ENCODE measurements around the gene CCDC39.

The CCDC39 gene

DNA sequence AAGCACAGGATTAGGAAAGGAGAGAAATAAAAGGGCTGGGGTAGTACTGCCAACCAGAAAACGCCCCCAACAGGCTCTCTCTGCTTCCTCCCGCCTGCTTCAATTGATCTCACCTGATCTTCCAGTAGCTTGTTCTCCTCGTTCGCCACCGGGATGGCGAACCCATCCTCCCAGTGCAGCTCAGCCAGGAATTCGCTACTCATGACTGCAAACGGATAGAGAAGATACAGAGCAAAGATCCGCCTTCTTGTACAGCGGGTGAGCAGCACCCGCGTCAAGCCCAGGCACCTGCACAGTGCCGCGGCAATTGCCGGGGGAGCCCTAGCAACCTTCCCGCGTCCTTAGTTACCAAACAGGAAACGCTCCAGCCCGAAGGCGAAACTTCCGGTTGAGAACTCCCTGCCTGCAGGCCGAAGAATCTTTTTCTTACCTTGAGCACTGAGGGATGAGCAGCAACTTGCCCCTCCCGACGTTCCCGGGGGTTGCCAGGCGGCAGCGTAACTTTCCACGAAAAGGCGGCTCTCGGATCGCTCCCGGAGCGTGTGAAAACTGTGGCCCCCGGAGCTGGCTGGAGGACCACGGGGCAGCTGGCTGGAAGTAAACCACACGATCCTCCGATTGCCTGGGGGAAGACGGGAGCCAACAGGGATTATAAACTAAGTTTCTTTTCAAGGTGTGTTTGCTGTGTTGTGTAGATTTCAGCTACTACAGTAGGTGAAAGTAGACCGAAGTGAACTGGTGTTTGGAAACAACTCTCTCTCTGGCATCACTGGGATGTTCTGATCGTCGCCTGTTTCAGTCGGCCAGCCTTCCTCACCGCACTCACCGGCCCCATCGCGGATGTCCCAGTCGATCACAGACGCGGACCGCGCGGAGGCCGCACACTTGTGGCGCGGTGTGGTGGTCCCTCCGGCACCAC lies at the start of gene CCDC39:
Gene CCDC39, minus strand, starts transcription at position 312 of the 919 bp plus-strand sequence. Its CDS starts 109 bp downstream, at position 203.
- Histone ChIP-seq H3K27me3 (ENCODE audit: control insufficient read depth, insufficient read depth, low read length) (peaks cover 14% of the 10 kb centered on the region), H3K27ac (ENCODE audit: low read length) (no peak within 1 kb of the TSS), H3K4me3 (ENCODE audit: low read length) (peak within 1 kb of the TSS; percentile 70)

DNA sequence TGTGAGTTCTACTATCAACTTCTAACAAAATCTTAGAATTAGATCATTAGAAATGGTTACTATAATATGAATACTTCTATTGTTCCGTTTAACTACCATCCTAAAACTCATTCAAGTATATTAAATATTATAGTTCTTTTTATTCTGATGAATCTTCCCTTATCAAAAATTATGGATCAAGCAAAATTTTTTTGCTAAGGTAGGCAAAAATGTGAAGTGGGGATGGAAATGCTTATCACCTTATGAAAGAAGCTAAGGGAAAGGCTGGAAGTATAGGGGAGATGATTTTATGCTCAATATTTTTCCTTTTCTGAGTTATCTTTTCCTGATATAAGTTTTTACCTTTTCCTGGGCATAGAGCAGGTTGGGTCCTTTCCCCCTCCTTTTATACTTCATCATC lies 40.7 kb upstream of the CCDC39 start:
- H3K4me3 ChIP-seq (ENCODE audit: low read length): no peak overlapping the region
- no peaks in the 10 kb centered on the region for H3K36me3 ChIP-seq (ENCODE audit: control insufficient read depth, low read depth, low read length)
- H3K27me3 ChIP-seq (ENCODE audit: control insufficient read depth, insufficient read depth, low read length): no peaks in the 10 kb centered on the region
- no peak overlapping the region for H3K27ac ChIP-seq (ENCODE audit: low read length)
- H3K9ac ChIP-seq (ENCODE audit: low read length): no peak overlapping the region
- peaks cover 7% of the 10 kb centered on the region for H3K4me1 ChIP-seq (ENCODE audit: control insufficient read depth, low read depth, low read length)
- H3K9me3 ChIP-seq (ENCODE audit: control insufficient read depth, low read depth, low read length): no peaks in the 10 kb centered on the region

More for the DNA sequence above, at the start of gene CCDC39:
- H3K9ac ChIP-seq (ENCODE audit: low read length): peak within 1 kb of the TSS; percentile 7
- no peaks in the 10 kb centered on the region for H3K9me3 ChIP-seq (ENCODE audit: control insufficient read depth, low read depth, low read length)
- H3K4me1 ChIP-seq (ENCODE audit: control insufficient read depth, low read depth, low read length): no peaks in the 10 kb centered on the region
- no peaks in the 10 kb centered on the region for H3K36me3 ChIP-seq (ENCODE audit: control insufficient read depth, low read depth, low read length)

DNA sequence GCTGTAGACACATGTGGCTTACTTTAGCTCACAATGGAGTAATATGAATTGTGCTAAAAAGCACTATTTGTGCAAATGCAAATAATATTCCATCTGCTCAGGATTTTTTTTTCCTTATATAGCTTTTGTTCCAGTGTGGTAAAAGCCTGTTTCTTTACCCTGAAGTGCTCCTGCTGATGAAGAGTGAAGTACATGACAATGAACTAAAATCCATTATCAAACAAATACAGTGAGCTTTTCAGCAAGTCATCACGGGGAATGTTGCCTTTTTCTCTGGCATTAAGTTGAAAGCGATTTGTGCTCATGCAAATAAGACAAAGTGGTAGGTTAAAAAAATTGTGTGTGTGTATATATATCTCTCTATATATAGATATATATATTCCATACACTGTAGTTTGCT lies 28.6 kb upstream of the CCDC39 start:
- peak overlapping the region; percentile 22 for H3K4me3 ChIP-seq (ENCODE audit: low read length)
- no peaks in the 10 kb centered on the region for H3K27me3 ChIP-seq (ENCODE audit: control insufficient read depth, insufficient read depth, low read length)
- H3K9ac ChIP-seq (ENCODE audit: low read length): no peak overlapping the region
- H3K27ac ChIP-seq (ENCODE audit: low read length): no peak overlapping the region
- H3K4me1 ChIP-seq (ENCODE audit: control insufficient read depth, low read depth, low read length): peaks cover 31% of the 10 kb centered on the region
- no peaks in the 10 kb centered on the region for H3K9me3 ChIP-seq (ENCODE audit: control insufficient read depth, low read depth, low read length)
- no peaks in the 10 kb centered on the region for H3K36me3 ChIP-seq (ENCODE audit: control insufficient read depth, low read depth, low read length)

DNA sequence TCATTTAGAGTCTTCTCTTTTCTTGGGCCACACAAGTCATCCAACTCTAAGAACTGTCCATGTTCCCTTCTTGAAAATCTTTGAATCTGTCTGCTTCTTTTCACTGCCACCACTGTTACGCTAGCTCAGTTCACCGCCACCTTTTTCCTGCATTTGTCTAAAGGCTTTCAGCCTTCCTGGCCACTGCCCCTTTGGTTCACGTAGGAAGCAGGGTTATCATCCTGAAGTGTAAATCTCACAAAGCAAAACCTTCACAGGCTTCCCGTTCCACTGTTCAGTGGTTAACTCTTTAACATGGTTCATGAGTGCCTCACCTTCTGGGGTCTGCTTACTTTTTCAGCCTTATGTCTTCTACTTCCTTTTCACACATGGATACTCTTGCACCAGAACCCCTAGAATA lies 26.3 kb upstream of the CCDC39 start:
- Histone ChIP-seq H3K4me1 (ENCODE audit: control insufficient read depth, low read depth, low read length) (peaks cover 22% of the 10 kb centered on the region), H3K36me3 (ENCODE audit: control insufficient read depth, low read depth, low read length) (no peaks in the 10 kb centered on the region), H3K9ac (ENCODE audit: low read length) (no peak overlapping the region), H3K27me3 (ENCODE audit: control insufficient read depth, insufficient read depth, low read length) (no peaks in the 10 kb centered on the region), H3K4me3 (ENCODE audit: low read length) (no peak overlapping the region), H3K27ac (ENCODE audit: low read length) (no peak overlapping the region), H3K9me3 (ENCODE audit: control insufficient read depth, low read depth, low read length) (no peaks in the 10 kb centered on the region)

- H3K36me3 ChIP-seq (ENCODE audit: control insufficient read depth, low read depth, low read length): no peaks in the 10 kb centered on the region
- no peak overlapping the region for H3K9ac ChIP-seq (ENCODE audit: low read length)
- no peak overlapping the region for H3K4me3 ChIP-seq (ENCODE audit: low read length)
- H3K27me3 ChIP-seq (ENCODE audit: control insufficient read depth, insufficient read depth, low read length): no peaks in the 10 kb centered on the region
- H3K4me1 ChIP-seq (ENCODE audit: control insufficient read depth, low read depth, low read length): peaks cover 22% of the 10 kb centered on the region
- H3K27ac ChIP-seq (ENCODE audit: low read length): no peak overlapping the region
- H3K9me3 ChIP-seq (ENCODE audit: control insufficient read depth, low read depth, low read length): no peaks in the 10 kb centered on the region
These were observed 25.2 kb upstream of the CCDC39 start for GRCh38 chr3:180704532-180704931.

GRCh38 chr3:180700941-180701340 lies 21.7 kb upstream of the CCDC39 start:
- Histone ChIP-seq H3K27me3 (ENCODE audit: control insufficient read depth, insufficient read depth, low read length) (no peaks in the 10 kb centered on the region), H3K9ac (ENCODE audit: low read length) (no peak overlapping the region), H3K9me3 (ENCODE audit: control insufficient read depth, low read depth, low read length) (no peaks in the 10 kb centered on the region), H3K36me3 (ENCODE audit: control insufficient read depth, low read depth, low read length) (no peaks in the 10 kb centered on the region), H3K4me3 (ENCODE audit: low read length) (no peak overlapping the region), H3K27ac (ENCODE audit: low read length) (no peak overlapping the region), H3K4me1 (ENCODE audit: control insufficient read depth, low read depth, low read length) (no peaks in the 10 kb centered on the region)

GRCh38 chr3:180698760-180699270 lies 19.5 kb upstream of the CCDC39 start:
- H3K27ac ChIP-seq (ENCODE audit: low read length): no peak overlapping the region
- H3K4me3 ChIP-seq (ENCODE audit: low read length): no peak overlapping the region
- H3K9ac ChIP-seq (ENCODE audit: low read length): no peak overlapping the region
- H3K36me3 ChIP-seq (ENCODE audit: control insufficient read depth, low read depth, low read length): no peaks in the 10 kb centered on the region
- H3K9me3 ChIP-seq (ENCODE audit: control insufficient read depth, low read depth, low read length): no peaks in the 10 kb centered on the region
- no peaks in the 10 kb centered on the region for H3K27me3 ChIP-seq (ENCODE audit: control insufficient read depth, insufficient read depth, low read length)
- H3K4me1 ChIP-seq (ENCODE audit: control insufficient read depth, low read depth, low read length): no peaks in the 10 kb centered on the region

DNA sequence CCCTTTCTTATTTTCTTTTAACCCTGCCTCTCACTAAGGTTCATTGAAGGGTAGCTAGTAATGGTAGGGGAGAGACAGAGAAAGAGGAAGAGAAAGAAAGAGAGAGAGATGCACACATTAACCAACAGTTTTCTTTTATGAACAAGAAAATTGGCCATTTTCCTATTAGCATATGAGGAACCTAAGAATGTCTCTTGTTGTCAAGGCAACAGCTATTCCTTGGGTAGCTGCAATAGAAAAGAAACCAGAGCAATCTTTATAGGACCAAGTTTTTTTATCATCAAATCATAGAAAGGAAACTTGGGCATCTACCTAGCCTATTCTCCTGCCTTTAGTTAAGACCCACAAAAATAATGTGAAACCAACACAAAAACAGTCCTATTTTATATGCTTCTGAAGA lies 15.0 kb upstream of the CCDC39 start:
- Histone ChIP-seq H3K27ac (ENCODE audit: low read length) (no peak overlapping the region), H3K9ac (ENCODE audit: low read length) (no peak overlapping the region), H3K9me3 (ENCODE audit: control insufficient read depth, low read depth, low read length) (no peaks in the 10 kb centered on the region), H3K4me3 (ENCODE audit: low read length) (no peak overlapping the region), H3K36me3 (ENCODE audit: control insufficient read depth, low read depth, low read length) (no peaks in the 10 kb centered on the region), H3K4me1 (ENCODE audit: control insufficient read depth, low read depth, low read length) (no peaks in the 10 kb centered on the region), H3K27me3 (ENCODE audit: control insufficient read depth, insufficient read depth, low read length) (no peaks in the 10 kb centered on the region)

DNA sequence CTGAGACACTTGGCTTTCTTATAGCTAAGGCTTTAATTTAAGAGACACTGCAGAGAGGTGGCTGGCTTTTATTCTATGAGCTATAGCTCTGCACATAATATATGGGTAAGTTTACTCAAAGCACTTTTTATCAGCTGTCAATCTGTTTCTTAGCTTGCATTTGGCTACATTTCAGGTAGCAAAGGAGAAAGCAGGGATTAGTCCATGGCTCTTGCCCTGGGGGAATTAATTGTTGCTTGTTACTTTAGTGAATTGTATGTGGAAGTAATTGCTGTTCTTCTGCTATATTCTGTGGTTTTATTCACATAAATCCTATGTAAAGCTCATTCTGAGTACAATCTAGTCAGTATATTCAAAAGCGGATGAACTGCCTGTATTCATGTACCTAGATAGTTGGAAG lies 14.4 kb upstream of the CCDC39 start:
- H3K27ac ChIP-seq (ENCODE audit: low read length): no peak overlapping the region
- H3K9ac ChIP-seq (ENCODE audit: low read length): no peak overlapping the region
- H3K36me3 ChIP-seq (ENCODE audit: control insufficient read depth, low read depth, low read length): no peaks in the 10 kb centered on the region
- H3K4me1 ChIP-seq (ENCODE audit: control insufficient read depth, low read depth, low read length): no peaks in the 10 kb centered on the region
- H3K27me3 ChIP-seq (ENCODE audit: control insufficient read depth, insufficient read depth, low read length): no peaks in the 10 kb centered on the region
- H3K4me3 ChIP-seq (ENCODE audit: low read length): no peak overlapping the region
- no peaks in the 10 kb centered on the region for H3K9me3 ChIP-seq (ENCODE audit: control insufficient read depth, low read depth, low read length)

- H3K27ac ChIP-seq (ENCODE audit: low read length): no peak overlapping the region
- no peaks in the 10 kb centered on the region for H3K9me3 ChIP-seq (ENCODE audit: control insufficient read depth, low read depth, low read length)
These were observed 10.8 kb upstream of the CCDC39 start for GRCh38 chr3:180690061-180690460.

DNA sequence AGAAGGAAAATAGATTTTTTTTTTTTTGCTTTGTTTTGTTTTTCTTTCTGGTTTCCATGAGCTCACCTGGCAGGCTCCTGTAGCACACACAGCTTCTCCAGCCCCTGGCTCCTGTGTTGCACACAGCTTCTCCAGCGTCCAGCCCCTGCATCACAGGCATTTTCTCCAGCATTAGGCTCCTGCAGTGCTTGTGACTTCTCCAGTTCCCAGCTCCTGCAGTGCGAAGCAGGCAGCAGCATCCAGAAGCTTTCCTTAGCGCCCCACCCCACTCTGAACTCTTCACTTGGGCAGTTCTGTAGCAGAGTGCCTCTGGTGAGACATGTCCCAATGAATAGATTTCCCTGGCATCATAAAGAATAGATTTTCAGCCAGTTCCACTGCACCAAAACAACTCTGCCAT lies 5.5 kb upstream of the CCDC39 start:
- H3K9ac ChIP-seq (ENCODE audit: low read length): no peak overlapping the region
- H3K4me3 ChIP-seq (ENCODE audit: low read length): no peak overlapping the region
- peaks cover 2% of the 10 kb centered on the region for H3K4me1 ChIP-seq (ENCODE audit: control insufficient read depth, low read depth, low read length)
- no peaks in the 10 kb centered on the region for H3K27me3 ChIP-seq (ENCODE audit: control insufficient read depth, insufficient read depth, low read length)
- no peaks in the 10 kb centered on the region for H3K36me3 ChIP-seq (ENCODE audit: control insufficient read depth, low read depth, low read length)
- no peak overlapping the region for H3K27ac ChIP-seq (ENCODE audit: low read length)
- H3K9me3 ChIP-seq (ENCODE audit: control insufficient read depth, low read depth, low read length): no peaks in the 10 kb centered on the region

More at GRCh38 chr3:180690061-180690460, 10.8 kb upstream of the CCDC39 start:
- Histone ChIP-seq H3K36me3 (ENCODE audit: control insufficient read depth, low read depth, low read length) (no peaks in the 10 kb centered on the region), H3K4me3 (ENCODE audit: low read length) (no peak overlapping the region), H3K27me3 (ENCODE audit: control insufficient read depth, insufficient read depth, low read length) (no peaks in the 10 kb centered on the region), H3K4me1 (ENCODE audit: control insufficient read depth, low read depth, low read length) (no peaks in the 10 kb centered on the region), H3K9ac (ENCODE audit: low read length) (no peak overlapping the region)

DNA sequence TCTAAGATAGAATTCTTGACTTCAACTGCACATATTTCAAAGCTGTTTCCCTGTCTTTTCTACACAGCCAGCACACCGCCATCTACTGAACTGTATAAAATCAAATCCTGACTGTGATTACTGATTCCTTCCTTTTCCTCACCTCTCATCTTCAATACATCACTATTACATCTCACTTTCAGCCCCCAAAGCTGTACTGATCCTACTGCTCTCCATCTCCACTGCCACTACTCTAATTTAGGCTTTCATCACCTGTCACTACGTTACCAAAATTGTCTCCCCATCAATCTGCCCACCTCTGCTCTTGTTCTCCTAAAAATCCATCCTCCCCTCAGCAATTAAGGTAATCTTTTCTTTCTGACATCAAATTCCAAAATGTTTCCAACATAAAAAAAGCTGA lies 4.5 kb upstream of the CCDC39 start:
- peaks cover under 1% of the 10 kb centered on the region for H3K27me3 ChIP-seq (ENCODE audit: control insufficient read depth, insufficient read depth, low read length)
- H3K4me1 ChIP-seq (ENCODE audit: control insufficient read depth, low read depth, low read length): peaks cover 2% of the 10 kb centered on the region
- no peak overlapping the region for H3K9ac ChIP-seq (ENCODE audit: low read length)
- H3K9me3 ChIP-seq (ENCODE audit: control insufficient read depth, low read depth, low read length): no peaks in the 10 kb centered on the region
- no peak overlapping the region for H3K4me3 ChIP-seq (ENCODE audit: low read length)
- no peaks in the 10 kb centered on the region for H3K36me3 ChIP-seq (ENCODE audit: control insufficient read depth, low read depth, low read length)
- no peak overlapping the region for H3K27ac ChIP-seq (ENCODE audit: low read length)
